HepG2 (cell line): ENCODE results near the gene DPYD. TPM values are rescaled to one million over a fixed set of nuclear protein-coding genes. Genes with fewer than 3 reads are reported as not detected.

Source experiments
- ATAC-seq: fragments of 200-7000 bp; cut with Tn5 transposase; 3 replicates; pipeline ENCODE4 v1.9.1; 2020; ENCODE audit warnings: mild to moderate bottlenecking, moderate library complexity
- BruUV-seq: library from RNA; stranded (reverse); fragments of 400-500 nt; replicated peaks from 2 replicates; lab custom pipeline; 2021; lab: Mats Ljungman, UMichigan
- CTCF ChIA-PET: fragments of 300-600 bp; formaldehyde crosslinking; extraction: SDS; loops from one replicate; lab custom pipeline; 2021; ENCODE audit warnings: low total read pairs, inconsistent platforms, low intra/inter-chr PET ratio; lab: Yijun Ruan, JAX
- POLR2A ChIA-PET: fragments of 350-600 bp; sonication (Branson Sonifier 250); formaldehyde crosslinking; loops from one replicate; lab custom pipeline; 2020; ENCODE audit warnings: antibody characterized with exemption, inconsistent platforms; lab: Yijun Ruan, JAX
- DNase-seq: peaks from one replicate; pipeline ENCODE4 v3.0.0-alpha.2; 2015; ENCODE audit warnings: low spot score
- FAIRE-seq: peaks from 3 replicates; lab custom pipeline; 2011; peaks lifted over from hg19 to GRCh38; lab: Jason Lieb, UNC
- H2AFZ ChIP-seq: one replicate; pipeline ENCODE4 v1.6.1; 2011; ENCODE audit warnings: low read length, inconsistent platforms
- H3K27ac ChIP-seq: fragments of 300-600 bp; 3 replicates; pipeline ENCODE4 v1.8.0; 2011; ENCODE audit warnings: mixed run types, mild to moderate bottlenecking, mixed read lengths, low read length, inconsistent platforms; ENCODE audit not compliant: insufficient read depth; ENCODE audit errors: extremely low read length
- H3K27me3 ChIP-seq, 2 experiments: fragments of 200-600 bp in 1 of 2; 2 replicates in 1 of 2; 3 replicates in 1 of 2; pipeline versions ENCODE4 v1.6.0 to v1.8.0; 2011; ENCODE audit warnings: low read length in 2 of 2, mild to moderate bottlenecking in 2 of 2, moderate library complexity in 2 of 2, inconsistent platforms in 1 of 2; ENCODE audit not compliant: insufficient read depth in 2 of 2, control insufficient read depth in 1 of 2
- H3K36me3 ChIP-seq, 2 experiments: fragments of 200-600 bp in 1 of 2; replicated peaks in 1 of 2; 2 replicates in 1 of 2; 3 replicates in 1 of 2; pipeline versions ENCODE4 v1.5.1 to v1.8.0; 2011; ENCODE audit warnings: low read length in 2 of 2, inconsistent platforms in 1 of 2; ENCODE audit not compliant: insufficient read depth in 2 of 2, control insufficient read depth in 1 of 2
- H3K4me1 ChIP-seq: 2 replicates; pipeline ENCODE4 v1.5.1; 2012; ENCODE audit warnings: low read length, inconsistent platforms; ENCODE audit not compliant: insufficient read depth
- H3K4me2 ChIP-seq: 2 replicates; pipeline ENCODE4 v1.6.0; 2011; ENCODE audit warnings: low read depth, low read length, inconsistent platforms
- H3K4me3 ChIP-seq, 3 experiments: fragments of 200-600 bp in 1 of 3; sonication (generic), shearing (Covaris generic) in 1 of 3; replicated peaks in 1 of 3; 2 replicates each; pipeline ENCODE4 v1.5.1; 2011 to 2016; ENCODE audit warnings: low read length in 3 of 3, inconsistent platforms in 2 of 3, low read depth in 2 of 3, mild to moderate bottlenecking in 2 of 3, control low read depth in 1 of 3, mixed read lengths in 1 of 3; ENCODE audit not compliant: insufficient read depth in 1 of 3
- H3K79me2 ChIP-seq: one replicate; pipeline ENCODE4 v1.6.1; 2011; ENCODE audit warnings: low read length, inconsistent platforms; ENCODE audit not compliant: insufficient read depth
- H3K9ac ChIP-seq: 2 replicates; pipeline ENCODE4 v1.6.0; 2011; ENCODE audit warnings: mild to moderate bottlenecking, low read depth, low read length, inconsistent platforms; ENCODE audit not compliant: insufficient read depth
- H3K9me3 ChIP-seq: 2 replicates; pipeline ENCODE4 v1.5.1; 2012; ENCODE audit warnings: mild to moderate bottlenecking, low read length
- H4K20me1 ChIP-seq: 2 replicates; pipeline ENCODE4 v1.6.0; 2011; ENCODE audit warnings: inconsistent platforms, mild to moderate bottlenecking, low read length, moderate library complexity; ENCODE audit not compliant: insufficient read depth
- NFYC ChIP-seq: IDR thresholded peaks from 2 replicates; pipeline ENCODE4 v1.6.1; 2016; ENCODE audit warnings: missing genetic modification reagents, missing compliant biosample characterization
- NR2F1 ChIP-seq, 2 experiments: fragments of 450-650 bp in 1 of 2; formaldehyde crosslinking in 1 of 2; IDR thresholded peaks; 2 replicates each; pipeline versions ENCODE4 v1.5.0 to v1.6.1; 2016 to 2020; ENCODE audit warnings: mild to moderate bottlenecking in 1 of 2, missing compliant biosample characterization in 1 of 2, missing genetic modification reagents in 1 of 2, moderate library complexity in 1 of 2
- ZNF24 ChIP-seq: fragments of 450-650 bp; IDR thresholded peaks from 2 replicates; pipeline ENCODE4 v1.6.1; 2017; ENCODE audit warnings: antibody characterized with exemption, mild to moderate bottlenecking
- ZNF446 ChIP-seq: sonication (generic); formaldehyde crosslinking; IDR thresholded peaks from 2 replicates; pipeline ENCODE4 v1.5.0; 2020; ENCODE audit warnings: mild to moderate bottlenecking, missing genetic modification reagents
- ZNF547 ChIP-seq: sonication (generic); formaldehyde crosslinking; IDR thresholded peaks from 2 replicates; pipeline ENCODE4 v1.5.1; 2020; ENCODE audit warnings: mild to moderate bottlenecking, missing genetic modification reagents
- in situ Hi-C: cut with HindIII; loops from 2 replicates; pipeline ENCODE4 v1.10.0; 2017; ENCODE audit warnings: low pct_unique_long_range_greater_than_20kb; ENCODE audit not compliant: extremely low pct_ligation_motif_present
- intact Hi-C: fragments of 100-400 bp; cut with micrococcal nuclease; formaldehyde crosslinking; loops from one replicate; pipeline ENCODE4 v1.10.0; 2022; ENCODE audit not compliant: unreplicated experiment
- polyA plus RNA-seq, 8 experiments: library from polyadenylated mRNA; depleted of rRNA in 3 of 8; stranded (reverse) in 7 of 8; unstranded in 1 of 8; fragments of >200 nt; fragmentation: Illumina TruSeq in 4 of 8; extraction: Trizol in 4 of 8; gene quantifications; 2 replicates each; pipeline versions ENCODE4 v1.2.1 to v1.2.3, GENCODE V29; 2011 to 2016; ENCODE audit warnings: low read depth in 4 of 8, missing spikeins in 1 of 8, mixed read lengths in 1 of 8; ENCODE audit not compliant: insufficient read depth in 1 of 8
- total RNA-seq, 5 experiments: library from RNA; depleted of rRNA; stranded (reverse); fragments of >200 nt; fragmentation: Illumina TruSeq; extraction: Trizol; gene quantifications; 2 replicates each; pipeline ENCODE4 v1.2.3, GENCODE V29; 2016; ENCODE audit warnings: low read depth in 1 of 5
- TF ChIP-seq, protein P1 (sequence below): sonication (generic); formaldehyde crosslinking; IDR thresholded peaks from 2 replicates; pipeline ENCODE4 v1.4.0; 2020; ENCODE audit warnings: missing genetic modification reagents, borderline replicate concordance
- TF ChIP-seq, protein P2 (sequence below): sonication (generic); formaldehyde crosslinking; IDR thresholded peaks from 2 replicates; pipeline ENCODE4 v1.9.0; 2022; ENCODE audit warnings: low read depth, missing genetic modification reagents
- TF ChIP-seq, protein P3 (sequence below): IDR thresholded peaks from 2 replicates; pipeline ENCODE4 v1.6.1; 2016

DPYD gene
- total and polyA plus RNA-seq, 2 of the 13 experiments (the other 11 are each of a cell fraction or from before 2014, with no cell fraction given) = 1.3 to 3.4 TPM

DNA sequence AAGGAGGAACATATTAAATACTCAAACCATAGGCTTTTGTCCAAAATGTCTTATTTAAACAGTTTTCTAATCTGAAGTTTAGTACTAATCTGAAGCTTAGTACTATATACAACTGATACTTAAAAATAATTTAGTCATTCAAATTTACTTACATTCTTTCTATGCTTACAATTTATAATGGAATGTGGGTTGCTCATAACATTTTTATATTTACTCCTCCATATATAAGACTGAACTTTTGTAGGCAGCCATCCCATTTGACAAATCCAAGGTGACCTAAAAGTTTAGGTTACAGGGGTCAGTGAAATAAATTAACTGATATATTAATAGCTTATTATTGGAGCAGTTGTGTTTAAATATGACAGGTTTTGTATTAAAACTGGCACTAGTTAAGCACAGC lies 570.6 kb downstream of the DPYD start:
- Histone ChIP-seq H3K79me2 (no peaks in the 10 kb centered on the region), H4K20me1 (no peaks in the 10 kb centered on the region), H3K9me3 (peaks cover 15% of the 10 kb centered on the region; the same call in 1 of the 2 replicates), H3K27ac (no peak overlapping the region), H3K36me3 (no peaks in the 10 kb centered on the region), H3K4me1 (no peaks in the 10 kb centered on the region), H3K4me3 (no peak overlapping the region), H3K9ac (no peak overlapping the region), H3K27me3 (no peaks in the 10 kb centered on the region), H2AFZ (no peak overlapping the region), H3K4me2 (no peak overlapping the region)
- TF ChIP-seq NFYC (no peak), ZNF24 (no peak), NR2F1 (CRISPR knock-in tag; IDR thresholded peaks at IDR 0.05) (no peak), ZNF547 (no peak), ZNF446 (CRISPR knock-in tag) (no peak)
- TF ChIP-seq, protein P1, sequence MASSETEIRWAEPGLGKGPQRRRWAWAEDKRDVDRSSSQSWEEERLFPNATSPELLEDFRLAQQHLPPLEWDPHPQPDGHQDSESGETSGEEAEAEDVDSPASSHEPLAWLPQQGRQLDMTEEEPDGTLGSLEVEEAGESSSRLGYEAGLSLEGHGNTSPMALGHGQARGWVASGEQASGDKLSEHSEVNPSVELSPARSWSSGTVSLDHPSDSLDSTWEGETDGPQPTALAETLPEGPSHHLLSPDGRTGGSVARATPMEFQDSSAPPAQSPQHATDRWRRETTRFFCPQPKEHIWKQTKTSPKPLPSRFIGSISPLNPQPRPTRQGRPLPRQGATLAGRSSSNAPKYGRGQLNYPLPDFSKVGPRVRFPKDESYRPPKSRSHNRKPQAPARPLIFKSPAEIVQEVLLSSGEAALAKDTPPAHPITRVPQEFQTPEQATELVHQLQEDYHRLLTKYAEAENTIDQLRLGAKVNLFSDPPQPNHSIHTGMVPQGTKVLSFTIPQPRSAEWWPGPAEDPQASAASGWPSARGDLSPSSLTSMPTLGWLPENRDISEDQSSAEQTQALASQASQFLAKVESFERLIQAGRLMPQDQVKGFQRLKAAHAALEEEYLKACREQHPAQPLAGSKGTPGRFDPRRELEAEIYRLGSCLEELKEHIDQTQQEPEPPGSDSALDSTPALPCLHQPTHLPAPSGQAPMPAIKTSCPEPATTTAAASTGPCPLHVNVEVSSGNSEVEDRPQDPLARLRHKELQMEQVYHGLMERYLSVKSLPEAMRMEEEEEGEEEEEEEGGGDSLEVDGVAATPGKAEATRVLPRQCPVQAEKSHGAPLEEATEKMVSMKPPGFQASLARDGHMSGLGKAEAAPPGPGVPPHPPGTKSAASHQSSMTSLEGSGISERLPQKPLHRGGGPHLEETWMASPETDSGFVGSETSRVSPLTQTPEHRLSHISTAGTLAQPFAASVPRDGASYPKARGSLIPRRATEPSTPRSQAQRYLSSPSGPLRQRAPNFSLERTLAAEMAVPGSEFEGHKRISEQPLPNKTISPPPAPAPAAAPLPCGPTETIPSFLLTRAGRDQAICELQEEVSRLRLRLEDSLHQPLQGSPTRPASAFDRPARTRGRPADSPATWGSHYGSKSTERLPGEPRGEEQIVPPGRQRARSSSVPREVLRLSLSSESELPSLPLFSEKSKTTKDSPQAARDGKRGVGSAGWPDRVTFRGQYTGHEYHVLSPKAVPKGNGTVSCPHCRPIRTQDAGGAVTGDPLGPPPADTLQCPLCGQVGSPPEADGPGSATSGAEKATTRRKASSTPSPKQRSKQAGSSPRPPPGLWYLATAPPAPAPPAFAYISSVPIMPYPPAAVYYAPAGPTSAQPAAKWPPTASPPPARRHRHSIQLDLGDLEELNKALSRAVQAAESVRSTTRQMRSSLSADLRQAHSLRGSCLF = no peak
- TF ChIP-seq, protein P2, sequence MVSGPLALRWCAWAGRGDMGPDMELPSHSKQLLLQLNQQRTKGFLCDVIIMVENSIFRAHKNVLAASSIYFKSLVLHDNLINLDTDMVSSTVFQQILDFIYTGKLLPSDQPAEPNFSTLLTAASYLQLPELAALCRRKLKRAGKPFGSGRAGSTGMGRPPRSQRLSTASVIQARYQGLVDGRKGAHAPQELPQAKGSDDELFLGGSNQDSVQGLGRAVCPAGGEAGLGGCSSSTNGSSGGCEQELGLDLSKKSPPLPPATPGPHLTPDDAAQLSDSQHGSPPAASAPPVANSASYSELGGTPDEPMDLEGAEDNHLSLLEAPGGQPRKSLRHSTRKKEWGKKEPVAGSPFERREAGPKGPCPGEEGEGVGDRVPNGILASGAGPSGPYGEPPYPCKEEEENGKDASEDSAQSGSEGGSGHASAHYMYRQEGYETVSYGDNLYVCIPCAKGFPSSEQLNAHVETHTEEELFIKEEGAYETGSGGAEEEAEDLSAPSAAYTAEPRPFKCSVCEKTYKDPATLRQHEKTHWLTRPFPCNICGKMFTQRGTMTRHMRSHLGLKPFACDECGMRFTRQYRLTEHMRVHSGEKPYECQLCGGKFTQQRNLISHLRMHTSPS (CRISPR knock-in tag) = no peak
- TF ChIP-seq, protein P3, sequence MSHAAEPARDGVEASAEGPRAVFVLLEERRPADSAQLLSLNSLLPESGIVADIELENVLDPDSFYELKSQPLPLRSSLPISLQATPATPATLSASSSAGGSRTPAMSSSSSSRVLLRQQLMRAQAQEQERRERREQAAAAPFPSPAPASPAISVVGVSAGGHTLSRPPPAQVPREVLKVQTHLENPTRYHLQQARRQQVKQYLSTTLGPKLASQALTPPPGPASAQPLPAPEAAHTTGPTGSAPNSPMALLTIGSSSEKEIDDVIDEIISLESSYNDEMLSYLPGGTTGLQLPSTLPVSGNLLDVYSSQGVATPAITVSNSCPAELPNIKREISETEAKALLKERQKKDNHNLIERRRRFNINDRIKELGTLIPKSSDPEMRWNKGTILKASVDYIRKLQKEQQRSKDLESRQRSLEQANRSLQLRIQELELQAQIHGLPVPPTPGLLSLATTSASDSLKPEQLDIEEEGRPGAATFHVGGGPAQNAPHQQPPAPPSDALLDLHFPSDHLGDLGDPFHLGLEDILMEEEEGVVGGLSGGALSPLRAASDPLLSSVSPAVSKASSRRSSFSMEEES (CRISPR knock-in tag) = no peak
- POLR2A ChIA-PET = no interaction called here
- BruUV-seq = no TSS peak
- no peak for ATAC-seq
- intact Hi-C loops = no loop called here
- CTCF ChIA-PET = no interaction called here
- no peak for FAIRE-seq
- in situ Hi-C loops = no loop called here
- DNase-seq = no peak
